Cortex of kidney (tissue), 1 donor: ENCODE results near the gene AKAP11.

ENCODE experiments used
- DNase-seq: peaks from one replicate; lab custom pipeline; 2025; lab: John Stamatoyannopoulos, UW

AKAP11 gene

GRCh38 chr13:42275098-42275471, 3.1 kb downstream of the AKAP11 start:
- no peak for DNase-seq

- no peak for DNase-seq
These were observed 3.6 kb downstream of the AKAP11 start for GRCh38 chr13:42275506-42275905.

DNA sequence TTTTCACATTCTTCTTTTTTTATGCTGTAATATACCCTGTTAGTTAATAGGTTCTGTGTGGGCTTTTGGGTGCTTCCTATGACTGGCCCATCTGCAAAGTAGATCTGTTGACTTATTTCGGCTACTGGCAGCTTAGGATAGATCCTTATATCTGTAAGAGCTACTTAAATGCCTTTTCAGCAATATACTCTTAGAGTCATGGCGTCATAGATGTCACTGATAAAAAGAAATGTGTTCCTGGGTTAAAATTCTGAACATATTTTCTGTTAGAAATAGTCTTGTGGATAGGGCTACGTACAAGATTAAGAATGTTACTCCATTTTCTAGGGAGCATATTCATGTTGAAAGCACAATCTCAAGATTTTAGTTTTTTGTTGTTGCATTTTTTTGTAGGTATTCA, 4.7 kb downstream of the AKAP11 start:
- DNase-seq, result no peak

- no peak for DNase-seq
These were observed 5.8 kb downstream of the AKAP11 start for GRCh38 chr13:42277618-42278276.

- DNase-seq, result no peak
These were observed 7.1 kb downstream of the AKAP11 start for GRCh38 chr13:42279080-42279479.

DNA sequence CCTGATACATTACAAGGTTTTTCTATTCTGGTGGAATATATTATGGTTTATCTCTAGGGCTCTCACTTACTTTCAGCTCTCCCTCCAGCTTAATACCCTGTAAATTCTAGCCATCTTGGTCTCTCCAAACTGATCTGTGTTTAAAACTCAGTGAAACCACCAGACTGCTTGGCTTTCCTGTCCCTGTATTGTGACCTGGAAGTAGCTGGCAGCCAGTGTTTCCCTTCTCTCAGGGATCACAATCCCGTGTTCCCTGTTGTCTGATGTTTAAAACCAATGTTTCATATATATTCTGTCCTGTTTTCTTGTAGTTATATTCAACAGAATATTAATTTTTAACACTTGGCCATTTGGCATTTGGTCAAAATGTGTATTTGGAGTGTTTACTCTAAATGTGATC, 8.0 kb downstream of the AKAP11 start:
- DNase-seq, result no peak

DNA sequence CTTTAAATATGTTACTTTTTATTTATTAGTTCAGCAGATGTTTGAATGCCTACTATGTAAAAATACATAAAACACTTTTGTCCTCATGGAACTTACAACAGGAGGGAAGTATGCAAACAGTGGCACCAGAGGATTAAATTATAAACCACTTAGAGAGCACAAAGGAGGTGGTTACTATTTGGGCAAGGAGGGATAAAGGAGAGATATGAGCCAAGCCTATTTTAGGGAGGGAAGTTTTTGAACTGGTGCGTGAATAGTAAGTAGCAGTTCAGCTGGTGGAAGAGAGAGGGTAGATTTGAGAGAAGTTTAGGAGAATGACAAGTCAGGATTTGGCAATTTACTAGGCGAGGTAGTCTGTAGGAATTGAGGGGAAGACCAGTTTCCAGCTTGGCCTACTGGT, 8.6 kb downstream of the AKAP11 start:
- DNase-seq, result no peak

DNA sequence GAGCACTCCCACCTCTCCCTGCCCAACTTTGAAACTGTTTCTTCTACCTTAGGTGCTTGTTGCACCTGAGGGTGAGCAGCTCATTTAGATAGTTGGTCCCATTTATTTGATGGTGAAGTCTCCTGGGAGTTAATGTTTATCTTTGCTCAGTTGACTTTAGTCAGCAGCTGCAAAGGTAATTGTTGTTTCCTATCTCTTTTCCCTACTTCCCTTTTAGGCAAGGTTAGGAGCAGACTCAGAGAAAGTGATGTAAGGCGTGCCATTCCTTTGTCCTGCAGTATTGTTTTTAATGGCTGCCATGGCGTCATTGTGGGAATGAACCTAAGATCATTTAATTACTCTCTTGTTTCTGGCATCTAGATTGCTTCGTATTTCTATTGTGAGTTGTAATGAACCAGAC, 11.6 kb downstream of the AKAP11 start:
- DNase-seq, result no peak

DNA sequence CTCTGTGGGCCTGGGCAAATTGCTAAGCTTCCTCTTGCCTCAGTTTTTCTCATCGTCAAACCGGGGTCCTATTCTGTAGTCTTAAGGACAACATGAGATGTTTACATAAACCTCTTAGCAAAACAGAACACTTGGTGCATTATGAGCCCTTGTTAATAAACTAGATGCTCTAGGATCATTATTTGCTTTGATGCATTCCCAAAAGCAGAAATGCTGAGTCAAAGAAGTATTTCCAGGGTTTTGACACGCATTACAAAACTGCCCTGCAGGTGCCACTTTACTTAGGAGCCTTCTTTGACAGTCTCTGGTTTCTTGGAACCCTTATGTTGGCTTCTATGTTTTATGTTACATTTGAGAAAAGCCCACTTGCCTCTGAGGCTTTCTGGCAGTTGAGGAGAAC, 12.1 kb downstream of the AKAP11 start:
- no peak for DNase-seq

DNA sequence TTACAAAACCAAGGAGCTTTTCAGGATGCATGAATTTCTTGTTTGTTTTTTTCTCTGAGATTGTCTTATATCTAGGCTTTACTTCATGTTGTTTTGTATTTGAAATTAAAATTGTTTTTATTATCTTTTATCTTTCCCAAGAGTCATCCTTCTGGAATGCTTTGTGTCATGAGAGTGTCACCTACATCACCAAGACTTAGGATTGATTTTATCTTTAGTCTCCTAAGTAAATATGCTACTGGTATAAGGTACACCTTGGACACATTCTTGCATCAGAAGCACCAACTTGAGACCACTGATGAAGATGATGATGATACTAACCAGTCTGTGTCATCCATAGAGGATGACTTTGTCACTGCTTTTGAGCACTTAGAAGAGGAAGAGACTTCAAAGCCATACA, 26.4 kb downstream of the AKAP11 start:
- DNase-seq, result no peak

DNA sequence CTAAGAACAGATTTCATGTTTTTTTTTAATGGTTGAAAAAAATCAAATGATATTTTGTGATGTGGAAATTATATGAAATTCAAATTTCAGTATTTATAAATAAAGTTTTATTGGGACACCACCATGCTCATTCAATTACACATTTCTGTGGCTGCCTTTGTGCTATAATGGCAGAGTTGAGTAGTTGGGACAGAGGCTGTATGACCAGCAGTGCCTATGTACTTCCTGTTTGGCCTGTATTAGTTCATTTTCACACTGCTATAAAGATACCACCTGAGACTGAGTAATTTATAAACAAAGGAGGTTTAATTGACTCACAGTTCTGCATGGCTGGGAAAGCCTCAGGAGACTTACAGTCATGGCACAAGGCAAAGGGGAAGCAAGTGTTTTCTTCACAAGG, 33.6 kb downstream of the AKAP11 start:
- no peak for DNase-seq

- no peak for DNase-seq
These were observed 35.5 kb downstream of the AKAP11 start for GRCh38 chr13:42307461-42307860.

- no peak for DNase-seq
These were observed 41.0 kb downstream of the AKAP11 start for GRCh38 chr13:42312817-42313431.

GRCh38 chr13:42318570-42318969, 46.6 kb downstream of the AKAP11 start:
- no peak for DNase-seq

GRCh38 chr13:42320375-42320787, 48.4 kb downstream of the AKAP11 start:
- DNase-seq, result no peak

DNA sequence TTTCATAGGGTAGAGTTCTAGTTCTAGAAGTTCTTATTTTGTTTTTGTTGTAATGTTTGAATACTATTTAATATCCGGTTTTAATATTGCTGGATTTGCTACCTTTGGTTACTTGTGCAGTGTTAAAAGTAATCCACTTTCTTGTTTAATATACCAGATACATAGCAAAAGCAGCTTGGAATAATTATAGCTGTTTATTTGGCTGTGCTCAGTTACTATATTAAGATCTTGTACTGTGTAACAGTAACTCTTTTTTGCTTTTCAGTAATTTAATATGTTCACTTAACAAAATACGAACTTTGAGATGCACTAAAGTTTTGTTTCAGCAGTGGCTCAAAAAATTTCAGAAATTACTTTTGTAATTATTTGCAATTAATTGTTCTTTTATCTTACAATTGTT, 50.9 kb downstream of the AKAP11 start:
- no peak for DNase-seq

GRCh38 chr13:42324704-42325103, 52.8 kb downstream of the AKAP11 start:
- no peak for DNase-seq

- no peak for DNase-seq
These were observed 55.8 kb downstream of the AKAP11 start for GRCh38 chr13:42327725-42328124.

DNA sequence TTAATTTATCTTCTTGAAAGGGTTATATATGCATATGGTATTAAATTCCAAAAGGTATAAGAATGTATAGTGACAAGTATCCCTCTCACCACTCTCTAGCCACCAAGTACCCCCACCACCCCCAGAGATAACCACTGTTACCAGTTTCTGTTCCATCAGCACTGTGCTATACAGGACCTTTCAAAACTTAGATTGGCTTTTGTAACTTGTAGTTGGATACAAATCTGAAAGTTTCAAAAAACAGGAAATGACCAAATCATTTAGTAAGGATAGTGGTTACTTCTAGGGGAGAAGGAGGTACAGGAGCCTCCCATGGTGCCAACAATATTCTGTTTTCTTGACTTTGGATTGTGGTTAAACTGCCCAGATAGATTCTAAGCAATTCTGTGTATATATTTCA, 56.7 kb downstream of the AKAP11 start:
- no peak for DNase-seq

DNA sequence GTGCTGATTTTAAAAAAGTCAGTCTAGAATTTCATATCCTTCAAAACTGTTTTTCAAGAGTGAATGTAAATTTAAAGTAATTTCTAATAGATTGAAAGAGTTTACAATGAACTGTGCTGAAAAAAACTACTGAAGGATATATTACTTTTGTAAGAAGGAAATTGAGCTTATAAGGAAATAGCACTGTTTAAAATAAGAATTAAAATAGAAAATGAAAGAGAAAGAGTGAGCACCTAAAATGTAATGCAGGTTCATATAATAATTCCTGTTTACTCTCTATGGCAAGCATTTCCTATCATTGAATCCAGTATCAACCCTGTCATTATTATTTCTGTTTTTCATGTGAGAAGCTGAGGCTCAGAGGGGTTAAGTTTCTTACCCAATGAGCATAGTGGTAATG, 57.3 kb downstream of the AKAP11 start:
- DNase-seq, result no peak

- DNase-seq, result no peak
These were observed 59.1 kb downstream of the AKAP11 start for GRCh38 chr13:42331009-42331408.

GRCh38 chr13:42333613-42334328, 61.8 kb downstream of the AKAP11 start:
- DNase-seq, result no peak

DNA sequence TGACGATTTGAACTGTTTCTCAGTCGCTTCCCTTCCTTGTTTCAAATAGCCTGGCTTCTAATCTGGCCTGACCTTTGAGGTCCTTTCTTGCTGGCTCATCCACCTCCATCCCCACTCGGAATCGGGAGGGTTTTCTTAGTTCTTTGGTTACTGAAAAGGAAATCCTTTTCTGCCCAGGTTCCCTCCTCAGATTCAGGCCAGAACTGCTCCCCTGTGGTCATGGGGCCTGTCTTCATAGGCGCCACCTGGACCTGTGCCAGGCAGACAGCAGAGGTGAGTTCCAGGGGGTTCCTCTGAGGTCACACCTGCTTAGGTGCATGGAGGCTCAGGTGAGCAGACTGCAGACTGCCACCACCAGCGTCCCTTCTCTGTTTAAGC, 62.4 kb downstream of the AKAP11 start:
- no peak for DNase-seq
